IPS-NIHi7 (cell line): ENCODE measurements around the gene ALDH1A3.

Experiments used
- DNase-seq: peaks from one replicate; pipeline ENCODE4 v3.0.0; 2012; ENCODE audit warnings: mixed read lengths; ENCODE audit errors: extremely low spot score

Gene ALDH1A3

GRCh38 chr15:100881573-100882336, 2.1 kb downstream of the ALDH1A3 start:
- no peak for DNase-seq

DNA sequence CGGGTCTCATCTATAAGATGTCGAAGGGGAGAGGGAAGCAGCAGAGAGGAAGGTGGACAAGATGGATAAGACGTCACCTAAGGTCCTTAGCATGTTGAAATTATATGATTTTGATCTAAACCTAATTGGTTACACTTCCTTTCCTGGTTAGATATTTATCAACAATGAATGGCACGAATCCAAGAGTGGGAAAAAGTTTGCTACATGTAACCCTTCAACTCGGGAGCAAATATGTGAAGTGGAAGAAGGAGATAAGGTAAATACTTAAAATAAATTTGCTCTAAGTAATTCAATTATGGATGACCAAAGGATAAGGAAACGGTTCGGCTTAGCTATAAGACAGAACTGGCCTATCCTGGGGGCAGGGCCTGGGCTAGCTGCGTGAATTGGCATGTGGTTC, 5.5 kb downstream of the ALDH1A3 start:
- DNase-seq = no peak

- no peak for DNase-seq
Measured at GRCh38 chr15:100885811-100886210, 6.2 kb downstream of the ALDH1A3 start.

DNA sequence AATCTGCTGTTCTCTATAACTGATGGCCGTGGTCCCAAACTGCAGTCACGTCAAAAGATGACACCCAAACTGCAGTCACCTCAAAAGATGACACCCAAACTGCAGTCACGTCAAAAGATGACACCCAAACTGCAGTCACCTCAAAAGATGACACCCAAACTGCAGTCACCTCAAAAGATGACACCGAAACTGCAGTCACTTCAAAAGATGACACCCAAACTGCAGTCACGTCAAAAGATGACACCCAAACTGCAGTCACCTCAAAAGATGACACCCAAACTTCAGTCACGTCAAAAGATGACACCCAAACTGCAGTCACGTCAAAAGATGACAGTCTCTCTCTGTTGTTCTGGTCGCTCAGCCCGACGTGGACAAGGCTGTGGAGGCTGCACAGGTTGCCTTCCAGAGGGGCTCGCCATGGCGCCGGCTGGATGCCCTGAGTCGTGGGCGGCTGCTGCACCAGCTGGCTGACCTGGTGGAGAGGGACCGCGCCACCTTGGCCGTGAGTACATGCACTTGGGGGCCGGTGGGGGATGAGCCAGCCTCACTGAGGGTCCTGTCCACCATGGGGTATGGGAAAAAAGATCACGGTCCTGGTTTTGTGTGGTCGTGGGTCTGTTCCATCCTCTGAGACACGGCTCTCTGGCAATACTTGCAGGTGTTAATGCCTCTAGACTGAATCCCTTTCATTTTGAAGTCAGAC, 7.7 kb downstream of the ALDH1A3 start:
- no peak for DNase-seq

GRCh38 chr15:100889385-100890050, 9.9 kb downstream of the ALDH1A3 start:
- DNase-seq = peak; percentile 39

GRCh38 chr15:100890051-100890720, 10.6 kb downstream of the ALDH1A3 start:
- DNase-seq = no peak

- DNase-seq = no peak
Measured at GRCh38 chr15:100890850-100891249, 11.2 kb downstream of the ALDH1A3 start.

GRCh38 chr15:100891307-100892012, 11.8 kb downstream of the ALDH1A3 start:
- DNase-seq = peak; percentile 37

- no peak for DNase-seq
Measured at GRCh38 chr15:100892013-100892355, 12.4 kb downstream of the ALDH1A3 start.

- DNase-seq = no peak
Measured at GRCh38 chr15:100893261-100893963, 13.8 kb downstream of the ALDH1A3 start.

DNA sequence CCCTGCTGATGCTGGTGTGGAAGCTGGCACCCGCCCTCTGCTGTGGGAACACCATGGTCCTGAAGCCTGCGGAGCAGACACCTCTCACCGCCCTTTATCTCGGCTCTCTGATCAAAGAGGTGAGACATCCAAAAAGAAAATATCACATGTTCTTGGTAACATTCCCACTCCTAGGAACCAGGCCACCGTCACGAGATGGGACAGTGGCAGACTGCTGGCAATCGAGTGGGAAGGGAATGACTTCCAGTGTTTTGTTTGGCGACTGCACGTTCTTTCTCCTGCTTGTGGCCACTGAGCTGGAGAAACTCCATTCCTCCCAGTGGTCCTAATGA, 14.3 kb downstream of the ALDH1A3 start:
- no peak for DNase-seq

DNA sequence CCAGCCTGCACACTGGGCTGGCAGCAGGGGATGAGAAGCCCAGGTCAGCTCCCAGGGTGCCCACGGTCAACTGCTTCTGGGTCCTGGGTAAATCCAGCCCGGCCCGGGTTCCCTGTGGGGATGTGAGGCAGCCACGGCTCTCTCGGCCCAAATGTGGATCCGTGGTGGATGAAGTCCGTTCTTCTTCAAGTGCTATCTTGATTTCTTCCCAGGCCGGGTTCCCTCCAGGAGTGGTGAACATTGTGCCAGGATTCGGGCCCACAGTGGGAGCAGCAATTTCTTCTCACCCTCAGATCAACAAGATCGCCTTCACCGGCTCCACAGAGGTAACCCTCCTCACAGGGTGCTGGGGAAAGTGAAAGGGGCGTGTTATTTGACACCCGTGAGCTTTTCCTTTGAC, 16.1 kb downstream of the ALDH1A3 start:
- DNase-seq = no peak

DNA sequence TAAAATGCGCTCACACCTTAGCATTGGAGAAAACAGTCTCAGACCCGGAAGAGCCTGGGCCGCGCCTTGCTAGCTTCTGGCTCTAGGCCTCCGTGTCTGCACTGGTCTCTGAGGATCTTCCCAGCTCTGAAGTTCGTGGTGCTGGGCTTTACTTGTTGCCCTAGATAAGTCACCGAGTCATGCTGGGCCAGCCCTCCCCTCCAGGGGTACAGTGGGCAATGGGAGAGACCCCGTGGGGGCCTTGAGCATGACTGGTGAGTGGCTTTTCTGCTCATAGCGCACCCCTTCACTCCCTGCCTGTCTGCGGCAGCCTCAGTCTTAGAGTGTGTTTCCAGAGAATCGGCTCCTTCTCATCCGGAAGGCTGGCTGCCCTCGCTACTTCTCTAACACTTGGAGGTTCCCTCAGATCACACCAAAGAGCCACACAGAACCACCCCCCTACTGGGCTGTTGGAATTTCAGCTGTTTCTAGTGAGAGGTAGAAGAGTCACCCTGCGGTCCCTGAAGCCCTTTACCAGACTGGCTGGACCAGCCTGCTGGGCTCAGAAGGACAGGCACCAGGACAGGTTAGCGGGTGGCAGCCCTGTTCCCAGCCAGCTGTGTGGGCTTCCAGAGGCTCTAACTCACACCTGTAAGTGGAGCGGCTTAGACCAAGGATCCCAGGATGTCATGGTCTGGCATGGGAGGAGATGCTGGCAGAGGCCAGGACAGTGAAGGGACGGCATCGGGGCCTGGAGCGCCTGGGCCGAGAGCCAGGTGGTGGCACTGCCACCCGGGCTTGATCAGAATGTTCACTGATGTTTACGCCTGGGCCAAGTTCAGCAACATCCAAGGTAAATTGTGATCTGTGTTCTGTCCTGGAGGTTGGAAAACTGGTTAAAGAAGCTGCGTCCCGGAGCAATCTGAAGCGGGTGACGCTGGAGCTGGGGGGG, 17.9 kb downstream of the ALDH1A3 start:
- no peak for DNase-seq

GRCh38 chr15:100898152-100898490, 18.5 kb downstream of the ALDH1A3 start:
- no peak for DNase-seq

DNA sequence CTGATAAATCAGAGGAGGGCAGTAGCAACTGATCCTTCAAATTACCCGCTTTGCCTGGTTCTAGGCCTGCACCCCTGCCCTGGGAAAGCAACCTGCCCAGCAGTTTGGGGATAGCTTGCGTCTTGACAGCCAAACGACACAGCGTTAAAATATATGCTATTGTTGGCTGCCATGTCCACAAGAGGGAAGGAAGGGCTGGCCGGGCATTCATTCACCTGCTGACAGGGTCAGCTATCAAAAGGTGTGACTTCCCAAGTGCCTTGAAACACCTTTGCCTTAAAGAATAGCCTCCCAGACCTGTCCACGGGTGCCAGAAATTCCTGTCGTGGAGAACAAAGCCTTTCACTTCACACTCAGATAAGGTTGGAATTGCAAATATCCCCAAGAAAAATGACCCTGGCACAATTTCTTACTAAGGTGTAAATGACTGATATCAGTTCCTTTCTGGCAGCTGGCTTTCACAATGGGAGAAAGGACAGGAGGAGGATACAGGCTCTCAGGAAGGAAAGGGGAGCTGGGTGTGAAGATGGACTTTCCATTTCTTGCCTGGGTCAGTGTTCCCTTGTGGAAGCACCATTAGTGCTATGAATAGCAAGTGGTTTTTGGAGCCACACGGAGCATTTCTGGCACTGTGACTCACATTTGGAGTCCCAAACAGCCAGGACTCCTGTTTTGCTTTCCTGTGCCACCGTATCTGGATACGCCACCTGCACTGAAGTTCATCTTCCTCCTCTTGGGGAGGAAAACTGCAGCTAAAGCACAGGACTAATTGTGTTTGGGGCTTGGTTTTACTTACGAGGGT, 19.2 kb downstream of the ALDH1A3 start:
- no peak for DNase-seq

- DNase-seq = no peak
Measured at GRCh38 chr15:100899601-100900000, 20.0 kb downstream of the ALDH1A3 start.

DNA sequence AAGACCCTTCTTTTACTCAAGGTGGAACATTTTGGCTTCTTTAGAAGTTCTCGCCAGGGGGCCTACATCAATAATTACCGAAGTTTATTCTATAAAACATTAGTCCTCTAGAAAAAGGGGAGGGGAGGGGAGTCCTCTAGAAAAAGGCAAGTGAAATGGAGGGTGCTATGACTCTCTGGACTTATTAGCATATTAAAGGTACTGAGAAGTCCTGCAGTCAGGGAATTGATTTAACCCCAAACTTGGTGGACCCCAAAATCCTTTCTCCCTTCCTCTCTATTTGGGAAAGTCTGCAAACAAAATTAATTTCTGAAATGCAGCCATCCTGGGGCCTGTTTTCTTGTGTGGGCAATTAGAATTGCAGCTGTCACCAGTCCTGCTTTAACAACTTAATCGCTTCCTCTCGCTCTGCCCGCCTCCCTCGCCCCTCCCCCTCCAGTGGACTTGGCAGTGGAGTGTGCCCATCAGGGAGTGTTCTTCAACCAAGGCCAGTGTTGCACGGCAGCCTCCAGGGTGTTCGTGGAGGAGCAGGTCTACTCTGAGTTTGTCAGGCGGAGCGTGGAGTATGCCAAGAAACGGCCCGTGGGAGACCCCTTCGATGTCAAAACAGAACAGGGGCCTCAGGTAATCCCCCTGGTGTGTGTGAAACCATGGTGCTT, 20.6 kb downstream of the ALDH1A3 start:
- DNase-seq = no peak

GRCh38 chr15:100900795-100901169, 21.2 kb downstream of the ALDH1A3 start:
- no peak for DNase-seq

DNA sequence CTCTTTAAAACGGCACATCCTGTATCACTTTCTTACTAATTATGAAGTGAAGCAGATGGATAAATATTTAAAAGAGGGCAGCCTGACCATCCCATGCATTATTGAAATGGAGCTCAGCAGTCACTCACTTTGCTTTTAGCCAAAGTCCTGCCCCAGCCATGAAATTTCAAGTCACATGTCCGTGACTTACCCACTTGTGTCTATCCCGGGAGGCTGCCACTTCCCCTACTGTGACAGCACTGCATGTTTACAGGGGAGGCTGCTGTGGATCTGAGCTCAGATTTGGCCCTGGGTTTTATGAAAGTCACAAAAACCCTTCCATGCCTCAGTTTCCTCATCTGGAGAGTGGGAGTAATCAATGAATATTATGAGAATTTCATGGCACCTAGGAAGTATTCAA, 21.7 kb downstream of the ALDH1A3 start:
- DNase-seq = no peak
